Right kidney (tissue), 1 donor: ENCODE data around the gene MUC5B.
A peak's percentile ranks its signal among the peaks of the same experiment; 100 is the strongest.
"Not testable (repeated sequence)": the region's sequence is repeated elsewhere in the genome, so short reads cannot be mapped to it uniquely, and the experiment has no call there.

Source experiments
- DNase-seq: peaks from one replicate; pipeline ENCODE4 v3.0.0-alpha.2; 2016

MUC5B gene

GRCh38 chr11:1233351-1234053 lies 10.6 kb downstream of the MUC5B start:
- no peak for DNase-seq

GRCh38 chr11:1234054-1234720 lies 11.3 kb downstream of the MUC5B start:
- no peak for DNase-seq

- DNase-seq: no peak
Measured at GRCh38 chr11:1234771-1235305, 12.0 kb downstream of the MUC5B start.

- no peak for DNase-seq
Measured at GRCh38 chr11:1235306-1235900, 12.5 kb downstream of the MUC5B start.

GRCh38 chr11:1235901-1236315 lies 13.0 kb downstream of the MUC5B start:
- no peak for DNase-seq

GRCh38 chr11:1236316-1237127 lies 13.7 kb downstream of the MUC5B start:
- DNase-seq: no peak

- no peak for DNase-seq
Measured at GRCh38 chr11:1237128-1237580, 14.3 kb downstream of the MUC5B start.

GRCh38 chr11:1237851-1238250 lies 15.0 kb downstream of the MUC5B start:
- no peak for DNase-seq

- peak; percentile 44 for DNase-seq
Measured at GRCh38 chr11:1238767-1239595, 16.1 kb downstream of the MUC5B start.

- no peak for DNase-seq
Measured at GRCh38 chr11:1239596-1240205, 16.8 kb downstream of the MUC5B start.

- no peak for DNase-seq
Measured at GRCh38 chr11:1240771-1241170, 17.9 kb downstream of the MUC5B start.

- no peak for DNase-seq
Measured at GRCh38 chr11:1241706-1242105, 18.8 kb downstream of the MUC5B start.

GRCh38 chr11:1242289-1242688 lies 19.4 kb downstream of the MUC5B start:
- no peak for DNase-seq

GRCh38 chr11:1242751-1243150 lies 19.9 kb downstream of the MUC5B start:
- DNase-seq: not testable (repeated sequence)

- not testable (repeated sequence) for DNase-seq
Measured at GRCh38 chr11:1243521-1243920, 20.7 kb downstream of the MUC5B start.

- not testable (repeated sequence) for DNase-seq
Measured at GRCh38 chr11:1244557-1244956, 21.7 kb downstream of the MUC5B start.

- DNase-seq: not testable (repeated sequence)
Measured at GRCh38 chr11:1245717-1246116, 22.9 kb downstream of the MUC5B start.

- not testable (repeated sequence) for DNase-seq
Measured at GRCh38 chr11:1246301-1246700, 23.4 kb downstream of the MUC5B start.

GRCh38 chr11:1247026-1247425 lies 24.2 kb downstream of the MUC5B start:
- not testable (repeated sequence) for DNase-seq

- not testable (repeated sequence) for DNase-seq
Measured at GRCh38 chr11:1248951-1249350, 26.1 kb downstream of the MUC5B start.

- not testable (repeated sequence) for DNase-seq
Measured at GRCh38 chr11:1250411-1250810, 27.5 kb downstream of the MUC5B start.
